ENCODE data around the gene CDC23.
"Not testable (repeated sequence)": the region's sequence is repeated elsewhere in the genome, so short reads cannot be mapped to it uniquely, and the experiment has no call there.

The CDC23 gene

GRCh38 chr5:138210985-138211384, 2.1 kb downstream of the CDC23 start:
- DNase-seq, result no peak

DNA sequence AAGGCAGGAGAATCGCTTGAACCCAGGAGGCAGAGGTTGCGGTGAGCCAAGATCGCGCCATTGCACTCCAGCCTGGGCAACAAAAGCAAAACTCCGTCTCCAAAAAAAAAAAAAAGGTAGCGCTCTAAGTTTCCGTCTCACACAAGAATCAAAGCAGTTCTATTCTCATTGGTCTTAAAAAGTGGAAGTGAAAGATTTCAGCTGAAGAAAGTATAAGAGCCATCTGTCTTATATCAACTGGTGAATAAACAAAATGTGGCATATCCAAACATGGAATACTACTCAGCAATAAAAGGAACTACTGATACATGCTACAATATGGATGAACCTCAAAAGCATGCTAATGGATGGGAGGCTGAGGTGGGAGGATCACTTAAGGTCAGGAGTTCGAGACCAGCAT, 19.3 kb downstream of the CDC23 start:
- not testable (repeated sequence) for DNase-seq

DNA sequence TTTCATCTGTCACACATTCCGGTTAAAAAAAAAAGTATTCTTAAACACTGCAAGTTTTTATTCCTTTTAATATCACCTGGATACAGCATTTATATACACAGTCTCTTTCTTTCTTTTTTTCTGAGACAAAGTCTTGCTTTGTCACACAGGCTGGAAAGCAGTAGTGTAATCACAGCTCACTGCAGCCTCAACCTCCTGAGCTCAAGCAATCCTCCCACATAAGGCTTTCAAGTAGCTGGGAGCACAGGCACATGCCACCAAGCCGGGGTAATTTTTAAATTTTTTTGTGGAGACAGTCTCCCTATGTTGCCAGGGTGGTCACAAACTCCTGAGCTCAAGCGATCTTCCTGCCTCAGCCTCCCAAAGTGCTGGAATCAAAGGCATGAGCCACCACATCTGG, 20.3 kb downstream of the CDC23 start:
- no peak for DNase-seq

GRCh38 chr5:138188626-138189025, 24.5 kb downstream of the CDC23 start:
- no peak for DNase-seq

DNA sequence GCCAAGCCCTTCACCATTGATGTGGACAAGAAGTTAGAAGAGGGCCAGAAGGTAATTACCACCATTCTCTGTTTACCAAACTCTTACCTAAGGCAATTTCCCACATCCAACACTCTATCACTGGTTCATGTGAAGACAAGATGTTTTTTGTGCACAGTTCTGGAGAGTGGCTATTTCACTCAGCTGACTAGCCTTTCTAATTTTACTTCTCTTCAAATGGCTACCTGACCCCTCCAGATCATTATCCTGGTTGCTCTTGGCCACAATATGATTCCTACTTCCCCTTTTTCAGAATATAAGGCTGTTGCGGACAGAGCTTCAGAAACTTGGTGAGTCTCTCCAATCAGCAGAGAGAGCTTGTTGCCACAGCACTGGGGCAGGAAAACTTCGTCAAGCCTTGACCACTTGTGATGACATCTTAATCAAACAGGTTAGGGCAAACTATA, 27.1 kb downstream of the CDC23 start:
- no peak for DNase-seq

- DNase-seq, result no peak
Measured at GRCh38 chr5:138182808-138183207, 30.3 kb downstream of the CDC23 start.

- no peak for DNase-seq
Measured at GRCh38 chr5:138180841-138181240, 32.3 kb downstream of the CDC23 start.

- no peak for DNase-seq
Measured at GRCh38 chr5:138180183-138180782, 32.8 kb downstream of the CDC23 start.

DNA sequence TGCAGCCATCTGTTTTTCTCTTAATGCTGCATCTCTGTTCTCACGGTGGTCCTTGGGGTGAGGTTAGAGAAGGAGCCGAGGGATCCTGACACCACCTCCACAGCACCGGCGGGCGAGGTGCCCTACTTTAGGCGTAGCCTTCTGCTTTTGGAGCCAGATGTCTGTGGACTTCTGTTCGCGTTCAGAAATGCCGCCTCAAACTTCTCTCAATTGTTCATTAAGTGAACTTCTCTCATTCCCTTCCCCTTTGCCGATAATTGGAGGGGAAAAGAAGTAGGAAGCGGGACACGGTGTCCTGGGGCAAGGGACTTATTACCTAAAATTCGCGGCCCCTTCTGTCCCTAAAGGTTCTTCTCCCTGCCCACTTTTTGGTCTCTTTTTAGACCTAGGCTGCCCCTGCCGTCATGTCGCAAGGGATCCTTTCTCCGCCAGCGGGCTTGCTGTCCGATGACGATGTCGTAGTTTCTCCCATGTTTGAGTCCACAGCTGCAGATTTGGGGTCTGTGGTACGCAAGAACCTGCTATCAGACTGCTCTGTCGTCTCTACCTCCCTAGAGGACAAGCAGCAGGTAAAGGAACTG, 33.8 kb downstream of the CDC23 start:
- DNase-seq, result no peak

DNA sequence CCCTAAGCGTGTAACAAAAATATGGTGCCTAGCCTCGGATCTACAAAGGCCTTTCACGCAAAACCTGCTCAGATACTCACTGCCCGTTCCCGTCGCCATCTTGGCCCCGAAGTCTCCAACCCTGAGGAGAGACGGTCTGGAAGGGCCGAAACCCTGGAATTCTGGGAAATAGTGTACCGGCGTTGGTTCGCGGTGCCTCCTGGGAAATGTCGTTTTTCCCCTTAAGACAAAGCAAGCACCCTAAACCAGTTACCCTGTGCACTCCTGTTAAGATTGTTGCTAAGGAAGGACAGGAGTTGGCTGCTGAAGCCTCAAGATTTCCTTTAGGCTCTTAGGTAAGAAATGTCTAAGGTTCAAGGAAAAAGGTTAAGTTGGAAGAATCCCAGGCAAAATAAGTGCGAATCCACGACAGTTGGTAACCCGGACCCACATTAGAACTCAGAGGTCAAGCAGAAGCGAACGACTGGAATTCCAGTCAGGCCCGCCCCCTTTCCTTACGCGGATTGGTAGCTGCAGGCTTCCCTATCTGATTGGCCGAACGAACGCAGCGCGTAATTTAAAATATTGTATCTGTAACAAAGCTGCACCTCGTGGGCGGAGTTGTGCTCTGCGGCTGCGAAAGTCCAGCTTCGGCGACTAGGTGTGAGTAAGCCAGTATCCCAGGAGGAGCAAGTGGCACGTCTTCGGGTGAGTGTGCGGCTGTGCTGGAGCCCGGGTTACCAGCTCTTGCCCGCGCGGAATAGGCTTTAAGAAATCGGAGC, 34.4 kb downstream of the CDC23 start, which contains the start of the genes BRD8 and KIF20A:
Gene BRD8, minus strand, starts transcription at position 115 of the 761 bp plus-strand sequence. Its CDS starts 16 bp downstream, at position 99.
Gene KIF20A, plus strand, starts transcription at position 597 of the 761 bp plus-strand sequence. CDS start 569 bp downstream, outside the sequence.
- peak; percentile 69 to 97 (median 92) for DNase-seq

DNA sequence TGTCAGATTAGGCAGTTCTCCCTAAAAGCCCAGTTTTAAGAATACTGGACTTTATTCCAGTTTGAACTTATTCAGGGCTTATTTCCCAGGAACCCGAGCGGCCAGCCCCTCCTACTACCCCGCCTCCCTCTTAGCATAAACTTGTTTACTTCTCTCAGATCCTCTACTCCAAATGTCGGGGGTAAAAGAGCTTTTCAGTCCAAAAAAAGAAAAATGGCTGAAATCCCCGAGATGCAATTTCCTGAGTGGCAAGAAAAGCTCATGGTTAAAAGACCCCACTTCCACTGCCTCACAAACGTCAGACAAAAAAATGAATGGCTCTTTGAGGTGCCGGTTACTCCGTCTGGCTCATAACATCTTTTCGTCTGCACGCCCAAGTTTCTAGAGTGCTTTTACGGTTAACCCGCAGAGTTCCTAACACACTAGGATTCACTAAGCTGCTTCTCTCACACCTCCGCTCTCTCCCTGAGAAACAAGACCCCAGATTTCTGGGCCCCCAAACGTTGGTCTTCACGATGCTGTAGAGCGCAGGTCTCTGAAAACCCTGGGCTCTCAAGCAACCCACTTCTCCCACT, 35.1 kb downstream of the CDC23 start:
- peak in 10 of 14 donors; percentile 10 to 43 (median 30) for DNase-seq

GRCh38 chr5:138170299-138170698, 42.8 kb downstream of the CDC23 start:
- no peak for DNase-seq

GRCh38 chr5:138169124-138169523, 44.0 kb downstream of the CDC23 start:
- DNase-seq, result no peak

DNA sequence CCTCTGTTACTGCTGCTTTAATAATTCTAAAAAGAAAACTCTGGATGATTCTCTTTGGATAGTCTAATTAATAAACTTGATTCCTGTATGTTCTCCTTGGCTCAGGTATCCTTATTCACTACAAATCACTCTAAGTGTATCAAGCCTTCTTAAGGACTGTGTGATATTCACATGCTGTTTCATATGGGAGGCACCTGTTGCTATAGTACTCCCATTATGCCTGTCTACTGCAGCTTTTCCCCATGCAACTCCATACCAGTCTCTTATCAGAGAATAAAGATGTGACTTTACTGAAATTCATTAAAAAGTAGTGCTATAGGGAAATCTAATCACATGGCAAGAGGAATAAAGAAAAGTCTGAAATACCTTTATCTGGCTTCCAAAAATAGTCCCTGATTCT, 49.4 kb downstream of the CDC23 start:
- DNase-seq, result no peak

- no peak for DNase-seq
Measured at GRCh38 chr5:138160706-138161105, 52.4 kb downstream of the CDC23 start.

GRCh38 chr5:138159666-138160065, 53.5 kb downstream of the CDC23 start:
- DNase-seq, result peak in 3 of 14 donors; percentile 2 to 30 (median 4)

GRCh38 chr5:138157626-138158025, 55.5 kb downstream of the CDC23 start:
- DNase-seq, result no peak

- not testable (repeated sequence) for DNase-seq
Measured at GRCh38 chr5:138155977-138156376, 57.1 kb downstream of the CDC23 start.

GRCh38 chr5:138149530-138149929, 63.6 kb downstream of the CDC23 start:
- DNase-seq, result no peak

DNA sequence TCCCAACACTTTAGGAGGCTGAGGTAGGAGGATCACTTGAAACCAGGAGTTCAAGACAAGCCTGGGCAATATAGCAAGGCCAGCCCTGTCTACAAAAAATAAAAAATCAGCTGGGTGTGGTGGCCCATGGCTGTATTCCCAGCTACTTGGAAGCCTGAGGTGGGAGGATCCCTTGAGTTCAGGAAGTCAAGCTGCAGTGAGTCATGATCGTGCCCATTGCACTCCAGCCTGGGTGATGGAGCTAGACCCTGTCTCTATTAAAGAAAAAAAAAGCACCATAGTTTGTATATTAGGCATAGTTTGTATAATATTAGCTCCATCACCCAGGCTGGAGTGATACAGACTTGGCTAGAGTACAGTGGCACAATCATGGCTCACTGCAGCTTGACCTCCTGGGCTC, 64.3 kb downstream of the CDC23 start:
- DNase-seq, result no peak

DNA sequence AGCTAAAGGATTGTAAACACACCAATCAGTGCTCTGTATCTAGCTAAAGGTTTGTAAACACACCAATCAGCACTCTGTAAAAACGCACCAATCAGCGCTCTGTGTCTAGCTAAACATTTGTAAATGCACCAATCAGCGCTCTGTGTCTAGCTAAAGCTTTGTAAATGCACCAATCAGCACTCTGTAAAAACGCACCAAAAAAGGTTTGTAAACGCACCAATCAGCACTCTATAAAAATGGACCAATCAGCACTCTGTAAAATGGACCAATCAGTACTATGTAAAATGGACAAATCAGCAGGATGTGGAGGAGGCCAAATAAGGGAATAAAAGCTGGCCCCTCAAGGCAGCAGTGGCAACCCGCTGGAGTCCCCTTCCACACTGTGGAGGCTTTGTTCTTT, 69.5 kb downstream of the CDC23 start:
- DNase-seq, result not testable (repeated sequence)

- DNase-seq, result no peak
Measured at GRCh38 chr5:138141734-138142133, 71.4 kb downstream of the CDC23 start.

DNA sequence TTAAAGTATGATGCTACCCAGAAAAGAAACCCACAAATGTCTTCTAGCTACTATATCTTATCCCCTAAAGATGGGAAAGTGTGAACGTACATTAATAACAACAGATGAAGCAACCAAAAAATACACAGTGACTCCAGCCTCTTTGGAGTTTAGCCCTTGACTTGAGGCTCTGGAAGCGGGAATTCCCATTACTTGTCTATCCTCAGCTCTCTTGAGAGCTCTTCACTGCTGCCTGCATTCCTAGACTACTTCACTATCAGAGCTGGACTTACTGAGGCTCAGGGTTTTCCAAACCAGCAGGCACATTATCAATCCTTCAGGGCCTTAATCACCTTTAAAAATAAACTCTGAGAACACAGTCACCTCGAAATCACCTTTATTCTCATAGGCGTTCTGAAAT, 72.9 kb downstream of the CDC23 start:
- no peak for DNase-seq

Measured in C1 segment of cervical spinal cord (tissue), 14 donors.